HEK293 (cell line): ENCODE measurements around the gene PTCRA.

ENCODE experiments used
- CTCF ChIA-PET: fragments of 350-600 bp; formaldehyde crosslinking; extraction: SDS; loops from one replicate; lab custom pipeline; 2021; ENCODE audit warnings: antibody characterized with exemption; lab: Yijun Ruan, JAX
- POLR2A ChIA-PET: fragments of 300-600 bp; formaldehyde crosslinking; extraction: SDS; loops from one replicate; lab custom pipeline; 2020; ENCODE audit warnings: antibody characterized with exemption, inconsistent platforms; lab: Yijun Ruan, JAX
- H3K27ac ChIP-seq: fragments of 200-500 bp; sonication (Bioruptor generic); 2 replicates; pipeline ENCODE4 v1.5.1; 2014; ENCODE audit warnings: low read depth, low read length, control low read depth, inconsistent platforms; ENCODE audit errors: extremely low read depth
- H3K36me3 ChIP-seq, 2 experiments: fragments of 200-500 bp in 1 of 2; sonication (Bioruptor generic) in 1 of 2; 1 replicate in 1 of 2; 2 replicates in 1 of 2; pipeline ENCODE4 v1.5.1; 2014 to 2017; ENCODE audit warnings: inconsistent platforms in 2 of 2, low read length in 2 of 2; ENCODE audit not compliant: control insufficient read depth in 2 of 2, insufficient read depth in 1 of 2
- H3K4me1 ChIP-seq: fragments of 200-500 bp; sonication (Bioruptor generic); 2 replicates; pipeline ENCODE4 v1.5.1; 2014; ENCODE audit warnings: mild to moderate bottlenecking, low read length, inconsistent platforms; ENCODE audit not compliant: control insufficient read depth, insufficient read depth
- H3K4me3 ChIP-seq: 2 replicates; pipeline ENCODE4 v1.5.1; 2011; ENCODE audit warnings: low read depth, mild to moderate bottlenecking, control low read depth, low read length, moderate library complexity
- H3K9me3 ChIP-seq: fragments of 200-500 bp; sonication (Bioruptor generic); 2 replicates; pipeline ENCODE4 v1.5.1; 2014; ENCODE audit warnings: low read depth, low read length, inconsistent platforms; ENCODE audit not compliant: control insufficient read depth, insufficient read depth
- GLIS1 ChIP-seq: fragments of 450-650 bp; formaldehyde crosslinking; IDR thresholded peaks from 2 replicates; pipeline ENCODE4 v1.5.1; 2016; ENCODE audit warnings: missing biosample characterization, missing genetic modification characterization
- KLF10 ChIP-seq: fragments of 450-650 bp; IDR thresholded peaks from 2 replicates; pipeline ENCODE4 v1.5.1; 2018; ENCODE audit warnings: missing biosample characterization, mild to moderate bottlenecking, missing genetic modification characterization
- SALL2 ChIP-seq: fragments of 450-650 bp; formaldehyde crosslinking; IDR thresholded peaks from 2 replicates; pipeline ENCODE4 v1.5.0; 2017; ENCODE audit warnings: missing biosample characterization, mild to moderate bottlenecking, missing genetic modification characterization, borderline replicate concordance
- SP2 ChIP-seq: fragments of 450-650 bp; formaldehyde crosslinking; IDR thresholded peaks from 2 replicates; pipeline ENCODE4 v1.5.1; 2016; ENCODE audit warnings: missing biosample characterization, missing genetic modification characterization
- ZIC2 ChIP-seq: fragments of 450-650 bp; formaldehyde crosslinking; IDR thresholded peaks from 2 replicates; pipeline ENCODE4 v1.5.1; 2016; ENCODE audit warnings: missing biosample characterization, missing genetic modification characterization
- ZNF23 ChIP-seq: fragments of 450-650 bp; formaldehyde crosslinking; IDR thresholded peaks from 2 replicates; pipeline ENCODE4 v1.5.1; 2016; ENCODE audit warnings: missing biosample characterization, missing genetic modification characterization, borderline replicate concordance
- ZNF274 ChIP-seq, 2 experiments: fragments of 200-500 bp in 1 of 2; fragments of 450-650 bp in 1 of 2; sonication (Bioruptor generic) in 1 of 2; formaldehyde crosslinking in 1 of 2; IDR thresholded peaks; 2 replicates each; pipeline versions ENCODE4 v1.5.1 to v1.6.1; 2014 to 2016; ENCODE audit warnings: borderline replicate concordance in 1 of 2, inconsistent platforms in 1 of 2, low read length in 1 of 2, missing biosample characterization in 1 of 2, missing genetic modification characterization in 1 of 2
- ZNF335 ChIP-seq: fragments of 450-650 bp; formaldehyde crosslinking; conservative IDR thresholded peaks from 2 replicates; pipeline ENCODE4 v1.5.1; 2016; ENCODE audit warnings: missing biosample characterization, missing genetic modification characterization
- ZNF558 ChIP-seq: fragments of 450-650 bp; formaldehyde crosslinking; IDR thresholded peaks from 2 replicates; pipeline ENCODE4 v1.5.1; 2016; ENCODE audit warnings: missing biosample characterization, missing genetic modification characterization
- ZNF654 ChIP-seq: fragments of 450-650 bp; formaldehyde crosslinking; IDR thresholded peaks from 2 replicates; pipeline ENCODE4 v1.5.1; 2016; ENCODE audit warnings: low read depth, missing biosample characterization, missing genetic modification characterization
- ZNF670 ChIP-seq: fragments of 450-650 bp; formaldehyde crosslinking; IDR thresholded peaks from 2 replicates; pipeline ENCODE4 v1.5.1; 2016; ENCODE audit warnings: missing biosample characterization, missing genetic modification characterization, low read depth
- ZNF777 ChIP-seq: fragments of 450-650 bp; formaldehyde crosslinking; IDR thresholded peaks from 2 replicates; pipeline ENCODE4 v1.5.1; 2017; ENCODE audit warnings: missing biosample characterization, missing genetic modification characterization, borderline replicate concordance
- ZNF830 ChIP-seq: fragments of 450-650 bp; IDR thresholded peaks from 2 replicates; pipeline ENCODE4 v1.5.0; 2018; ENCODE audit warnings: missing biosample characterization, missing genetic modification characterization, low read depth, mild to moderate bottlenecking, moderate library complexity
- ZXDB ChIP-seq: fragments of 450-650 bp; formaldehyde crosslinking; IDR thresholded peaks from 2 replicates; pipeline ENCODE4 v1.5.1; 2016; ENCODE audit warnings: missing biosample characterization, missing genetic modification characterization
- TF ChIP-seq, protein P1 (sequence below): fragments of 450-650 bp; formaldehyde crosslinking; IDR thresholded peaks from 2 replicates; pipeline ENCODE4 v1.5.1; 2016; ENCODE audit warnings: missing biosample characterization, missing genetic modification characterization, borderline replicate concordance
- TF ChIP-seq, protein P2 (sequence below): sonication (generic); formaldehyde crosslinking; IDR thresholded peaks from 2 replicates; pipeline ENCODE4 v1.8.1; 2022; ENCODE audit warnings: mild to moderate bottlenecking, moderate library complexity, missing genetic modification reagents
- TF ChIP-seq, protein P3 (sequence below): fragments of 450-650 bp; formaldehyde crosslinking; IDR thresholded peaks from 2 replicates; pipeline ENCODE4 v1.5.1; 2016; ENCODE audit warnings: missing biosample characterization, missing genetic modification characterization

Gene PTCRA

DNA sequence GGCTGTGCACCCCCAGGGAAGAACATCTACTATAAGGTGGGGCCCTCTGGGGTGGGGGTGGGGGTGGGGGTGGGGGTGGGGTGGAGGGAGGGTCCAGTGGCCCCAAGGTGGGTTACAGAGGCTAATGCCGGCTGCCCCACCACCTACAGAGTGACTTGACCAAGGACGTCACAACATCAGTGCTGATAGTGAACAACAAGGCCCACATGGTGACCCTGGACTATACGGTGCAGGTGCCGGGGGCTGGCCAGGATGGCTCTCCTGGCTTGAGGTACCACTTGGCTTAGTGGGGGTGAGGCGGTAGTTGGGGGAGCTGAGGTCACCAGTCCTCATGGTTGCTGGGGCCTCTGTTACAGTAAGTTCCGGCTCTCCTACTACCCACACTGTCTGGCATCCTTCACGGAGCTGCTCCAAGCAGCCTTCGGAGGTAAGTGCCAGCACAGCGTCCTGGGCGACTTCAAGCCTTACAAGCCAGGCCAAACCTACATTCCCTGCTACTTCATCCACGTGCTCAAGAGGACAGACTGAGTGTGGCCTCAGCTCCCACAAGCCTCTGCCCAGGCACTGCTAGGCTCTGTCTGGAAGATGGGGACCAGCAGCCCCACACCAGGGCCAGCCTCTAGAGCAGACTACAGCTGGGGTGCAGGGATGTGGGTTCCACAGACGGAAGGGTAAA, 47.5 kb downstream of the PTCRA start (continued):
- TF ChIP-seq ZNF23 = no peak
- TF ChIP-seq ZNF274 (IDR thresholded peaks at IDR 0.05; ENCODE audit: low read length) = no peak
- no peak for TF ChIP-seq ZNF274 (tag by site-specific recombination; IDR thresholded peaks at IDR 0.05; ENCODE audit: borderline replicate concordance)
- TF ChIP-seq ZNF777 (tag by site-specific recombination) = no peak
- TF ChIP-seq ZXDB (tag by site-specific recombination) = no peak
- no peak for TF ChIP-seq ZNF335 (tag by site-specific recombination)
- TF ChIP-seq, protein P1, sequence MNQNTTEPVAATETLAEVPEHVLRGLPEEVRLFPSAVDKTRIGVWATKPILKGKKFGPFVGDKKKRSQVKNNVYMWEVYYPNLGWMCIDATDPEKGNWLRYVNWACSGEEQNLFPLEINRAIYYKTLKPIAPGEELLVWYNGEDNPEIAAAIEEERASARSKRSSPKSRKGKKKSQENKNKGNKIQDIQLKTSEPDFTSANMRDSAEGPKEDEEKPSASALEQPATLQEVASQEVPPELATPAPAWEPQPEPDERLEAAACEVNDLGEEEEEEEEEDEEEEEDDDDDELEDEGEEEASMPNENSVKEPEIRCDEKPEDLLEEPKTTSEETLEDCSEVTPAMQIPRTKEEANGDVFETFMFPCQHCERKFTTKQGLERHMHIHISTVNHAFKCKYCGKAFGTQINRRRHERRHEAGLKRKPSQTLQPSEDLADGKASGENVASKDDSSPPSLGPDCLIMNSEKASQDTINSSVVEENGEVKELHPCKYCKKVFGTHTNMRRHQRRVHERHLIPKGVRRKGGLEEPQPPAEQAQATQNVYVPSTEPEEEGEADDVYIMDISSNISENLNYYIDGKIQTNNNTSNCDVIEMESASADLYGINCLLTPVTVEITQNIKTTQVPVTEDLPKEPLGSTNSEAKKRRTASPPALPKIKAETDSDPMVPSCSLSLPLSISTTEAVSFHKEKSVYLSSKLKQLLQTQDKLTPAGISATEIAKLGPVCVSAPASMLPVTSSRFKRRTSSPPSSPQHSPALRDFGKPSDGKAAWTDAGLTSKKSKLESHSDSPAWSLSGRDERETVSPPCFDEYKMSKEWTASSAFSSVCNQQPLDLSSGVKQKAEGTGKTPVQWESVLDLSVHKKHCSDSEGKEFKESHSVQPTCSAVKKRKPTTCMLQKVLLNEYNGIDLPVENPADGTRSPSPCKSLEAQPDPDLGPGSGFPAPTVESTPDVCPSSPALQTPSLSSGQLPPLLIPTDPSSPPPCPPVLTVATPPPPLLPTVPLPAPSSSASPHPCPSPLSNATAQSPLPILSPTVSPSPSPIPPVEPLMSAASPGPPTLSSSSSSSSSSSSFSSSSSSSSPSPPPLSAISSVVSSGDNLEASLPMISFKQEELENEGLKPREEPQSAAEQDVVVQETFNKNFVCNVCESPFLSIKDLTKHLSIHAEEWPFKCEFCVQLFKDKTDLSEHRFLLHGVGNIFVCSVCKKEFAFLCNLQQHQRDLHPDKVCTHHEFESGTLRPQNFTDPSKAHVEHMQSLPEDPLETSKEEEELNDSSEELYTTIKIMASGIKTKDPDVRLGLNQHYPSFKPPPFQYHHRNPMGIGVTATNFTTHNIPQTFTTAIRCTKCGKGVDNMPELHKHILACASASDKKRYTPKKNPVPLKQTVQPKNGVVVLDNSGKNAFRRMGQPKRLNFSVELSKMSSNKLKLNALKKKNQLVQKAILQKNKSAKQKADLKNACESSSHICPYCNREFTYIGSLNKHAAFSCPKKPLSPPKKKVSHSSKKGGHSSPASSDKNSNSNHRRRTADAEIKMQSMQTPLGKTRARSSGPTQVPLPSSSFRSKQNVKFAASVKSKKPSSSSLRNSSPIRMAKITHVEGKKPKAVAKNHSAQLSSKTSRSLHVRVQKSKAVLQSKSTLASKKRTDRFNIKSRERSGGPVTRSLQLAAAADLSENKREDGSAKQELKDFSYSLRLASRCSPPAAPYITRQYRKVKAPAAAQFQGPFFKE (tag by site-specific recombination) = no peak
- no peak for TF ChIP-seq ZNF558 (tag by site-specific recombination)
- no peak for TF ChIP-seq ZNF830
- no peak for TF ChIP-seq ZNF670 (tag by site-specific recombination)

DNA sequence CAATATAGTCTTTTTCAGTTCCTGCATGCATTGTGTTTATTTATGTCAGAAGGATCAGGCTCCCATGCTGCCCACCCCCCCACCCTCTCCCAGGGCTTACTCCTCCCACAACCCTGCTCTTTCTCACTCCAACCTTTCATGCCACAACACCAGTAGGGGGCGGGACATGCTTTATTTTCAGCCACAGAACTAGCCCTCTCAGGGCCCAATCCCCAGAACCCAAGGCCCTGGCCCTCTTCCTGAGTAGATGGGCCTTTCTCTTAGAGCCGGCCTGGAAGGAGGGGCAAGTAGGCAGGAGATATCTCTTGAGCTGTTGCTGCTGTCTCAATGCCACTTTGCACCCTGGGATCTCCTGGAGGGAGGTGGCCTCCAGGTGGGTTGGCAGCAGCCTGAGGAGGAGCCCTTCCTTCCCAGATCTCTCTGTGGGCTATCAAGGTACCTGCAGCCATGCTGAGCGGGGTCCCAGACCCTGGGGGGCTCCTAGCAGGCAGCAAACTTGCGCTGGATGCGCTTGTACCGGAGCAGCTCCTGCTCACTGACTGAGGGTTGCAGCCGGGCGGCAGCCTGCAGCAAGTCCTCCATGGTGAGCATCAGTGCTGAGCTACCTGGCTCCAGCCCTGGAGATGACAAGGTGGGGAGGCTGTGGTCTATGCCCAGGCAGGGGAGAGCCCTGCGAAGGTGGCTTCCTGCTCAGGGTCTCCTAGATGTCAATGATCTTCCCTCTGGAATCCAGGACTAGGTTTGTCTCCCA, 48.2 kb downstream of the PTCRA start:
- H3K27ac ChIP-seq = no peak overlapping the region; the same call in 1 of the 2 replicates
- H3K9me3 ChIP-seq = no peaks in the 10 kb centered on the region
- 0 out of 2 replicates have a peak, but pooled peaks cover 4% of the 10 kb centered on the region for H3K4me1 ChIP-seq
- H3K36me3 ChIP-seq = peaks cover 0 to 47% of the 10 kb centered on the region in 2 experiments; a peak in 2 of 3 replicates
- ChIA-PET CTCF (interaction anchor here (0.5 to 4.0 kb wide), 23 partner anchors 9 to 645 kb away, joined by 3 to 24 read pairs (median 3); partner anchors contain the start of genes CNPY3, CUL7, PEX6 and RRP36), POLR2A (interaction anchor here (0.7 to 2.8 kb wide), 5 partner anchors 10 to 49 kb away, joined by 3 to 11 read pairs (median 3); partner anchors contain the start of genes PEX6 and PPP2R5D)
- no peak overlapping the region for H3K4me3 ChIP-seq
- TF ChIP-seq KLF10 (tag by site-specific recombination) (no peak), SP2 (tag by site-specific recombination) (0 out of 2 replicates have a peak, but pooled peaks have one; percentile 25), ZNF654 (peak; percentile 65), SALL2 (tag by site-specific recombination) (no peak), GLIS1 (tag by site-specific recombination) (0 out of 2 replicates have a peak, but pooled peaks have one; percentile 11), ZIC2 (tag by site-specific recombination) (peak; percentile 52; the same call in 1 of the 2 replicates)
- TF ChIP-seq, protein P2, sequence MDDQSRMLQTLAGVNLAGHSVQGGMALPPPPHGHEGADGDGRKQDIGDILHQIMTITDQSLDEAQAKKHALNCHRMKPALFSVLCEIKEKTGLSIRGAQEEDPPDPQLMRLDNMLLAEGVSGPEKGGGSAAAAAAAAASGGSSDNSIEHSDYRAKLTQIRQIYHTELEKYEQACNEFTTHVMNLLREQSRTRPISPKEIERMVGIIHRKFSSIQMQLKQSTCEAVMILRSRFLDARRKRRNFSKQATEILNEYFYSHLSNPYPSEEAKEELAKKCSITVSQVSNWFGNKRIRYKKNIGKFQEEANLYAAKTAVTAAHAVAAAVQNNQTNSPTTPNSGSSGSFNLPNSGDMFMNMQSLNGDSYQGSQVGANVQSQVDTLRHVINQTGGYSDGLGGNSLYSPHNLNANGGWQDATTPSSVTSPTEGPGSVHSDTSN = no peak
- TF ChIP-seq, protein P3, sequence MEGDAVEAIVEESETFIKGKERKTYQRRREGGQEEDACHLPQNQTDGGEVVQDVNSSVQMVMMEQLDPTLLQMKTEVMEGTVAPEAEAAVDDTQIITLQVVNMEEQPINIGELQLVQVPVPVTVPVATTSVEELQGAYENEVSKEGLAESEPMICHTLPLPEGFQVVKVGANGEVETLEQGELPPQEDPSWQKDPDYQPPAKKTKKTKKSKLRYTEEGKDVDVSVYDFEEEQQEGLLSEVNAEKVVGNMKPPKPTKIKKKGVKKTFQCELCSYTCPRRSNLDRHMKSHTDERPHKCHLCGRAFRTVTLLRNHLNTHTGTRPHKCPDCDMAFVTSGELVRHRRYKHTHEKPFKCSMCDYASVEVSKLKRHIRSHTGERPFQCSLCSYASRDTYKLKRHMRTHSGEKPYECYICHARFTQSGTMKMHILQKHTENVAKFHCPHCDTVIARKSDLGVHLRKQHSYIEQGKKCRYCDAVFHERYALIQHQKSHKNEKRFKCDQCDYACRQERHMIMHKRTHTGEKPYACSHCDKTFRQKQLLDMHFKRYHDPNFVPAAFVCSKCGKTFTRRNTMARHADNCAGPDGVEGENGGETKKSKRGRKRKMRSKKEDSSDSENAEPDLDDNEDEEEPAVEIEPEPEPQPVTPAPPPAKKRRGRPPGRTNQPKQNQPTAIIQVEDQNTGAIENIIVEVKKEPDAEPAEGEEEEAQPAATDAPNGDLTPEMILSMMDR (tag by site-specific recombination) = 0 out of 2 replicates have a peak, but pooled peaks have one; percentile 15
- TF ChIP-seq, all 188 proteins: peak for 5
